ENCODE results near the gene UPB1. TPM values are rescaled to one million over a fixed set of nuclear protein-coding genes. Genes with fewer than 3 reads are reported as not detected.

Gene UPB1
- total RNA-seq, 1 experiment from 2014 or later, result 0.11 TPM

DNA sequence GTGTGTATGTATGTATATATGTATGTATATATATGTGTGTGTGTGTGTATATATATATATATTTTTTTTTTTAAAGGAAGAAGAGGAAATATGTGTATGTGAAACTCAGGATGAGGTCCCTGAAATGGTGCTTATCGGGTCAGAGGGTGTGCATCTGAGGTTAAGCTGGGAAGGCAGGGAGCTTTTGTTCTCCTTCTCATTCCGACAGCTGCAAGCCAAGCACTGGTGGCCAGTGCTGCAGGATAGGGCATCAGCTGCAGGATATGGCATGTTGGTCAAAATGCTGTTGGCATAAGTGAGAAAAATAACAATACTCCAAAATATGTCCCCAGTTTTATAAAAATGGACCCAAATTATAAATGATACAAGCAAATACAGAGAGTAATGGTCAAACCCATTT is 68.1 kb downstream of the UPB1 start:
- ChIA-PET CTCF (no interaction called here), POLR2A (ENCODE audit: low non-redundant PET) (no interaction called here)
- Histone ChIP-seq H3K9me3 (ENCODE audit: low read depth, low read length, poor library complexity, severe bottlenecking) (no peaks in the 10 kb centered on the region), H3K4me3 (ENCODE audit: low read depth, low read length, poor library complexity, severe bottlenecking) (no peak overlapping the region), H3K36me3 (ENCODE audit: insufficient read depth, low read length, poor library complexity, severe bottlenecking) (peaks cover 58% of the 10 kb centered on the region), H3K4me1 (ENCODE audit: insufficient read depth, low read length, poor library complexity, severe bottlenecking) (peaks cover 4% of the 10 kb centered on the region), H3K27me3 (replicated peaks; ENCODE audit: insufficient read depth, low read depth, low read length, poor library complexity) (no peaks in the 10 kb centered on the region), H3K27ac (ENCODE audit: low read depth, low read length, poor library complexity, severe bottlenecking) (peak overlapping the region; percentile 42)
- intact Hi-C loops (cut with micrococcal nuclease; ENCODE audit: unreplicated experiment), result no loop called here
- no peak for DNase-seq (ENCODE audit: low spot score)
- BruUV-seq (replicated peaks), result no TSS peak
- TF ChIP-seq, protein P1, sequence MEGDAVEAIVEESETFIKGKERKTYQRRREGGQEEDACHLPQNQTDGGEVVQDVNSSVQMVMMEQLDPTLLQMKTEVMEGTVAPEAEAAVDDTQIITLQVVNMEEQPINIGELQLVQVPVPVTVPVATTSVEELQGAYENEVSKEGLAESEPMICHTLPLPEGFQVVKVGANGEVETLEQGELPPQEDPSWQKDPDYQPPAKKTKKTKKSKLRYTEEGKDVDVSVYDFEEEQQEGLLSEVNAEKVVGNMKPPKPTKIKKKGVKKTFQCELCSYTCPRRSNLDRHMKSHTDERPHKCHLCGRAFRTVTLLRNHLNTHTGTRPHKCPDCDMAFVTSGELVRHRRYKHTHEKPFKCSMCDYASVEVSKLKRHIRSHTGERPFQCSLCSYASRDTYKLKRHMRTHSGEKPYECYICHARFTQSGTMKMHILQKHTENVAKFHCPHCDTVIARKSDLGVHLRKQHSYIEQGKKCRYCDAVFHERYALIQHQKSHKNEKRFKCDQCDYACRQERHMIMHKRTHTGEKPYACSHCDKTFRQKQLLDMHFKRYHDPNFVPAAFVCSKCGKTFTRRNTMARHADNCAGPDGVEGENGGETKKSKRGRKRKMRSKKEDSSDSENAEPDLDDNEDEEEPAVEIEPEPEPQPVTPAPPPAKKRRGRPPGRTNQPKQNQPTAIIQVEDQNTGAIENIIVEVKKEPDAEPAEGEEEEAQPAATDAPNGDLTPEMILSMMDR (conservative IDR thresholded peaks at IDR 0.05; ENCODE audit: low read depth, low read length), result no peak
- TF ChIP-seq EZH2 (IDR thresholded peaks at IDR 0.05; ENCODE audit: borderline replicate concordance, low read depth, low read length, poor library complexity, severe bottlenecking), result no peak

GRCh38 chr22:24564376-24565058 is 69.4 kb downstream of the UPB1 start:
- TF ChIP-seq, protein P1 (conservative IDR thresholded peaks at IDR 0.05; ENCODE audit: low read depth, low read length), result no peak
- no peak for TF ChIP-seq EZH2 (IDR thresholded peaks at IDR 0.05; ENCODE audit: borderline replicate concordance, low read depth, low read length, poor library complexity, severe bottlenecking)
- H3K4me3 ChIP-seq (ENCODE audit: low read depth, low read length, poor library complexity, severe bottlenecking), result no peak overlapping the region
- no TSS peak for BruUV-seq (replicated peaks)
- peaks cover 4% of the 10 kb centered on the region for H3K4me1 ChIP-seq (ENCODE audit: insufficient read depth, low read length, poor library complexity, severe bottlenecking)
- no peak overlapping the region for H3K27ac ChIP-seq (ENCODE audit: low read depth, low read length, poor library complexity, severe bottlenecking)
- H3K36me3 ChIP-seq (ENCODE audit: insufficient read depth, low read length, poor library complexity, severe bottlenecking), result peaks cover 55% of the 10 kb centered on the region
- no peaks in the 10 kb centered on the region for H3K9me3 ChIP-seq (ENCODE audit: low read depth, low read length, poor library complexity, severe bottlenecking)
- ChIA-PET CTCF (no interaction called here), POLR2A (ENCODE audit: low non-redundant PET) (no interaction called here)
- no peaks in the 10 kb centered on the region for H3K27me3 ChIP-seq (replicated peaks; ENCODE audit: insufficient read depth, low read depth, low read length, poor library complexity)
- intact Hi-C loops (cut with micrococcal nuclease; ENCODE audit: unreplicated experiment), result no loop called here
- DNase-seq (ENCODE audit: low spot score), result peak; percentile 40

DNA sequence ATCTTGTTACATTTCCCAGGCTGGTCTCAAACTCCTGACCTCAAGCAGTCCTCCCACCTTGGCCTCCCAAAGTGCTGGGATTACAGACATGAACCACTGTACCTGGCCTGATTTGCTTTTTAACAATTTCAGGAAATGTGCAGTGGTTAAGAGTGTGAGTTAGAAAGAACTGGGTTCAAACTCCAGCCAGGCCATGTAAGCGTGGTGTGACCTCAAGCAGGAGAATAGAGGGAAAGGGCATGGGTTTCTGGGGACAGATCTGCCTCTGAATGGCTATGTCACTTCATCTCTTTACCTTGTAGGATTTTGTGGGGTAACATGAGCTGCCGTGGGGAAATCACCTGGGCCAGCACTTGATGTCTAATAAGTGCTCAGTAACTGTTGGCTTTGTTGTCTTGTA is 69.9 kb downstream of the UPB1 start:
- no peak overlapping the region for H3K4me3 ChIP-seq (ENCODE audit: low read depth, low read length, poor library complexity, severe bottlenecking)
- intact Hi-C loops (cut with micrococcal nuclease; ENCODE audit: unreplicated experiment), result no loop called here
- BruUV-seq (replicated peaks), result no TSS peak
- H3K9me3 ChIP-seq (ENCODE audit: low read depth, low read length, poor library complexity, severe bottlenecking), result no peaks in the 10 kb centered on the region
- H3K36me3 ChIP-seq (ENCODE audit: insufficient read depth, low read length, poor library complexity, severe bottlenecking), result peaks cover 56% of the 10 kb centered on the region
- H3K27ac ChIP-seq (ENCODE audit: low read depth, low read length, poor library complexity, severe bottlenecking), result no peak overlapping the region
- POLR2A ChIA-PET (ENCODE audit: low non-redundant PET), result no interaction called here
- no peak for DNase-seq (ENCODE audit: low spot score)
- peaks cover 4% of the 10 kb centered on the region for H3K4me1 ChIP-seq (ENCODE audit: insufficient read depth, low read length, poor library complexity, severe bottlenecking)
- CTCF ChIA-PET, result no interaction called here
- TF ChIP-seq EZH2 (IDR thresholded peaks at IDR 0.05; ENCODE audit: borderline replicate concordance, low read depth, low read length, poor library complexity, severe bottlenecking), result no peak
- TF ChIP-seq, protein P1 (conservative IDR thresholded peaks at IDR 0.05; ENCODE audit: low read depth, low read length), result no peak
- no peaks in the 10 kb centered on the region for H3K27me3 ChIP-seq (replicated peaks; ENCODE audit: insufficient read depth, low read depth, low read length, poor library complexity)

Data from A673 (cell line).